ENCODE measurements around the gene LRRC23. TPM values are rescaled to one million over a fixed set of nuclear protein-coding genes. Genes with fewer than 3 reads are reported as not detected.
"Not testable (repeated sequence)": the region's sequence is repeated elsewhere in the genome, so short reads cannot be mapped to it uniquely, and the experiment has no call there.

LRRC23 gene
- total RNA-seq, 1 donor from 2014 or later, result 2.6 TPM

GRCh38 chr12:6873094-6874014, 31.3 kb upstream of the LRRC23 start, which contains the start of gene SPSB2:
Gene SPSB2 (minus strand): TSS chr12:6873303. CDS start chr12:6872901, 402 bp downstream.
- Mint-ChIP-seq H3K36me3 (ENCODE audit: unreplicated experiment) (no peaks in the 10 kb centered on the region), H3K4me1 (ENCODE audit: low read depth, unreplicated experiment) (peaks cover 20% of the 10 kb centered on the region), H3K27me3 (ENCODE audit: unreplicated experiment) (peaks cover 16% of the 10 kb centered on the region), H3K4me3 (ENCODE audit: unreplicated experiment) (peak within 1 kb of the TSS; percentile 89), H3K9me3 (ENCODE audit: unreplicated experiment) (peaks cover 23% of the 10 kb centered on the region), H3K27ac (ENCODE audit: unreplicated experiment) (peak within 1 kb of the TSS; percentile 84)
- peak; percentile 100 for DNase-seq
- TF ChIP-seq CTCF (IDR thresholded peaks at IDR 0.05; ENCODE audit: partially characterized antibody, unreplicated experiment), result no peak

DNA sequence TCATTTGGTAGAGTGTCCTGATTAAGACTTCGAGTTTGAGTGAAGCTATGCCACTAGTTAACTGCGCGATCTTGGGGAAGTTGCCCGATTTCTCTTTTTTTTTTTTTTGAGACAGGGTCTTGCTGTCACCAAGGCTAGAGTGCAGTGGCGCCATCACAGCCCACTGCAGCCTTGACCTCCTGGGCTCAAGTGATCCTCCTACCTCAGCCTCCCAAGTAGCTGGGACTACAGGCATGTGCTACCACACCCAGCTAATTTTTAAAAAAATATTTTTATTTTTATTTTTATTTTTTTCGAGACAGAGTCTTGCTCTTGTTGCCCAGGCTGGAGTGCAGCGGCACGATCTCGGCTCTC, 30.6 kb upstream of the LRRC23 start:
- H3K27ac Mint-ChIP-seq (ENCODE audit: unreplicated experiment), result peak overlapping the region; percentile 84

GRCh38 chr12:6879824-6880223, 24.8 kb upstream of the LRRC23 start:
- not testable (repeated sequence) for H3K4me1 Mint-ChIP-seq (ENCODE audit: low read depth, unreplicated experiment); H3K9me3 Mint-ChIP-seq (ENCODE audit: unreplicated experiment); DNase-seq; H3K4me3 Mint-ChIP-seq (ENCODE audit: unreplicated experiment); H3K36me3 Mint-ChIP-seq (ENCODE audit: unreplicated experiment); H3K27me3 Mint-ChIP-seq (ENCODE audit: unreplicated experiment); H3K27ac Mint-ChIP-seq (ENCODE audit: unreplicated experiment)

More for the DNA sequence above, 30.6 kb upstream of the LRRC23 start:
- not testable (repeated sequence) for H3K36me3 Mint-ChIP-seq (ENCODE audit: unreplicated experiment); DNase-seq
- Mint-ChIP-seq H3K9me3 (ENCODE audit: unreplicated experiment) (peaks cover 17% of the 10 kb centered on the region), H3K4me3 (ENCODE audit: unreplicated experiment) (peak overlapping the region; percentile 88), H3K4me1 (ENCODE audit: low read depth, unreplicated experiment) (peaks cover 16% of the 10 kb centered on the region), H3K27me3 (ENCODE audit: unreplicated experiment) (peaks cover 12% of the 10 kb centered on the region)

DNA sequence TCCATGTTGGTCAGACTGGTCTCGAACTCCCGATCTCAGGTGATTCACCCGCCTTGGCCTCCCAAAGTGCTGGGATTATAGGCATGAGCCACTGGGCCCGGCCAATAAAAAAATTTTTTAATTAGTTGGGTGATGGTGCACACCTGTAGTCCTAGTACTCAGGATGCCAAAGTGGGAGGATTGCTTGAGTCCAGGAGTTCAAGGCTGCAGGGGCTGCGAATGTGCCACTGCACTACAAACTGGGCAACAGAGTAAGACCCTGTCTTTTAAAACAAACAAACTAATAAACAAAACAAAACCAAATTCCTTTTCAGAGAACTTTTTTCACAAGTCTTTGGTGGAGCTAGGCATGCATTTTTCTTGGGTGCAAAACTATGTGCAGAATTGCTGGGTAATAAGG, 21.4 kb upstream of the LRRC23 start:
- Mint-ChIP-seq H3K4me1 (ENCODE audit: low read depth, unreplicated experiment) (peaks cover 4% of the 10 kb centered on the region), H3K27me3 (ENCODE audit: unreplicated experiment) (no peaks in the 10 kb centered on the region), H3K27ac (ENCODE audit: unreplicated experiment) (no peak overlapping the region), H3K4me3 (ENCODE audit: unreplicated experiment) (no peak overlapping the region), H3K9me3 (ENCODE audit: unreplicated experiment) (peaks cover 2% of the 10 kb centered on the region), H3K36me3 (ENCODE audit: unreplicated experiment) (no peaks in the 10 kb centered on the region)
- DNase-seq, result no peak
- TF ChIP-seq CTCF (IDR thresholded peaks at IDR 0.05; ENCODE audit: partially characterized antibody, unreplicated experiment), result no peak

GRCh38 chr12:6883683-6884082, 20.9 kb upstream of the LRRC23 start:
- H3K4me1 Mint-ChIP-seq (ENCODE audit: low read depth, unreplicated experiment), result peaks cover 4% of the 10 kb centered on the region
- no peaks in the 10 kb centered on the region for H3K27me3 Mint-ChIP-seq (ENCODE audit: unreplicated experiment)
- no peak for TF ChIP-seq CTCF (IDR thresholded peaks at IDR 0.05; ENCODE audit: partially characterized antibody, unreplicated experiment)
- no peaks in the 10 kb centered on the region for H3K36me3 Mint-ChIP-seq (ENCODE audit: unreplicated experiment)
- H3K27ac Mint-ChIP-seq (ENCODE audit: unreplicated experiment), result no peak overlapping the region
- DNase-seq, result no peak
- H3K9me3 Mint-ChIP-seq (ENCODE audit: unreplicated experiment), result peaks cover 2% of the 10 kb centered on the region
- no peak overlapping the region for H3K4me3 Mint-ChIP-seq (ENCODE audit: unreplicated experiment)

DNA sequence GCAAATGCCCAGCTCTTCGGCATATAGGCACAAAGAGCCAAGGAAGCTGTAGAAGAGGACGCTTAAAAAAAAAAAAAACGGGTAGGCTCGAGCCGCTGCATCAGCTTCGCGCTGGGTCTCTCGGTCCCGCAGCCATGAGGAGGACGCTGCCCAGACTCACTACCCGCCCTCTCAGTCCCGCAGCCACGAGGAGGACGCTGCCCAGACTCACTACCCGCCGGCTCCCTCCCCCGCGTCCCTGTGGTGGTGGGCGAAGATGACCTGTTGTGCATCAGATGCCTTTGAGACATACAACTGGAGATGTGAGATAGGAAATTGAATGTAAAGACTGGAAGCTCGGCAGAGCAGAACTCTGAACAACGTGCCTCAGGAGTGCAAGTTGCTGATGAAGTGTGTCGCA, 20.1 kb upstream of the LRRC23 start:
- no peaks in the 10 kb centered on the region for H3K27me3 Mint-ChIP-seq (ENCODE audit: unreplicated experiment)
- DNase-seq, result no peak
- H3K4me1 Mint-ChIP-seq (ENCODE audit: low read depth, unreplicated experiment), result peaks cover 4% of the 10 kb centered on the region
- no peaks in the 10 kb centered on the region for H3K36me3 Mint-ChIP-seq (ENCODE audit: unreplicated experiment)
- H3K9me3 Mint-ChIP-seq (ENCODE audit: unreplicated experiment), result peaks cover 2% of the 10 kb centered on the region
- no peak overlapping the region for H3K4me3 Mint-ChIP-seq (ENCODE audit: unreplicated experiment)
- TF ChIP-seq CTCF (IDR thresholded peaks at IDR 0.05; ENCODE audit: partially characterized antibody, unreplicated experiment), result no peak
- no peak overlapping the region for H3K27ac Mint-ChIP-seq (ENCODE audit: unreplicated experiment)

DNA sequence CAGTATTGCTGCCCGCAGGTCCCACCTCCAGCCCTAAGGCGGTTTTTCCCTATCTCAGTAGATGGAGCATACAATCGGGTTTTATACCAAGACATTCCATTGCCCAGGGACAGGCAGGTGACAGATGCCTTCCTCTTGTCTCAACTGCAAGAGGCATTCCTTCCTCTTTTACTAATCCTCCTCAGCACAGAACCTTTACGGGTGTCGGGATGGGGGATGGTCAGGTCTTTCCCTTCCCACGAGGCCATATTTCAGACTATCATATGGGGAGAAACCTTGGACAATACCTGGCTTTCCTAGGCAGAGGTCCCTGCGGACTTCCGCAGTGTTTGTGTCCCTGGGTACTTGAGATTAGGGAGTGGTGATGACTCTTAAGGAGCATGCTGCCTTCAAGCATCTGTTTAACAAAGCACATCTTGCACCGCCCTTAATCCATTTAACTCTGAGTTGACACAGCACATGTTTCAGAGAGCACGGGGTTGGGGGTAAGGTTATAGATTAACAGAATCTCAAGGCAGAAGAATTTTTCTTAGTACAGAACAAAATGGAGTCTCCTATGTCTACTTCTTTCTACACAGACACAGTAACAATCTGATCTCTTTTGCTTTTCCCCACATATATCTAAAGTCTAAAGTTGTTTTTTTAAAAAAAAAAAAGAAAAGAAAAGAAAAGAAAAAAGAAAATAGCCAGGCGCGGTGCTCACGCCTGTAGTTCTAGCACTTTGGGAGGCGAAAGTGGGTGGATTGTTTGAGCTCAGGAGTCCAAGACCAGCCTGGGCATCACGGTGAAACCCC, 18.2 kb upstream of the LRRC23 start:
- peak overlapping the region; percentile 91 for H3K27ac Mint-ChIP-seq (ENCODE audit: unreplicated experiment)
- H3K9me3 Mint-ChIP-seq (ENCODE audit: unreplicated experiment); H3K27me3 Mint-ChIP-seq (ENCODE audit: unreplicated experiment); H3K4me1 Mint-ChIP-seq (ENCODE audit: low read depth, unreplicated experiment); DNase-seq; H3K36me3 Mint-ChIP-seq (ENCODE audit: unreplicated experiment): not testable (repeated sequence)
- H3K4me3 Mint-ChIP-seq (ENCODE audit: unreplicated experiment), result peak overlapping the region; percentile 41
